HepG2 (cell line): ENCODE data around the gene SEZ6. TPM values are rescaled to one million over a fixed set of nuclear protein-coding genes. Genes with fewer than 3 reads are reported as not detected.

Experiments
- ATAC-seq: fragments of 200-7000 bp; cut with Tn5 transposase; 3 replicates; pipeline ENCODE4 v1.9.1; 2020; ENCODE audit warnings: mild to moderate bottlenecking, moderate library complexity
- BruUV-seq: library from RNA; stranded (reverse); fragments of 400-500 nt; replicated peaks from 2 replicates; lab custom pipeline; 2021; lab: Mats Ljungman, UMichigan
- CTCF ChIA-PET: fragments of 300-600 bp; formaldehyde crosslinking; extraction: SDS; loops from one replicate; lab custom pipeline; 2021; ENCODE audit warnings: low total read pairs, inconsistent platforms, low intra/inter-chr PET ratio; lab: Yijun Ruan, JAX
- POLR2A ChIA-PET: fragments of 350-600 bp; sonication (Branson Sonifier 250); formaldehyde crosslinking; loops from one replicate; lab custom pipeline; 2020; ENCODE audit warnings: antibody characterized with exemption, inconsistent platforms; lab: Yijun Ruan, JAX
- DNase-seq: peaks from one replicate; pipeline ENCODE4 v3.0.0-alpha.2; 2015; ENCODE audit warnings: low spot score
- FAIRE-seq: peaks from 3 replicates; lab custom pipeline; 2011; peaks lifted over from hg19 to GRCh38; lab: Jason Lieb, UNC
- H2AFZ ChIP-seq: one replicate; pipeline ENCODE4 v1.6.1; 2011; ENCODE audit warnings: low read length, inconsistent platforms
- H3K27ac ChIP-seq: fragments of 300-600 bp; 3 replicates; pipeline ENCODE4 v1.8.0; 2011; ENCODE audit warnings: mixed run types, mild to moderate bottlenecking, mixed read lengths, low read length, inconsistent platforms; ENCODE audit not compliant: insufficient read depth; ENCODE audit errors: extremely low read length
- H3K27me3 ChIP-seq, 2 experiments: fragments of 200-600 bp in 1 of 2; 2 replicates in 1 of 2; 3 replicates in 1 of 2; pipeline versions ENCODE4 v1.6.0 to v1.8.0; 2011; ENCODE audit warnings: low read length in 2 of 2, mild to moderate bottlenecking in 2 of 2, moderate library complexity in 2 of 2, inconsistent platforms in 1 of 2; ENCODE audit not compliant: insufficient read depth in 2 of 2, control insufficient read depth in 1 of 2
- H3K36me3 ChIP-seq, 2 experiments: fragments of 200-600 bp in 1 of 2; replicated peaks in 1 of 2; 2 replicates in 1 of 2; 3 replicates in 1 of 2; pipeline versions ENCODE4 v1.5.1 to v1.8.0; 2011; ENCODE audit warnings: low read length in 2 of 2, inconsistent platforms in 1 of 2; ENCODE audit not compliant: insufficient read depth in 2 of 2, control insufficient read depth in 1 of 2
- H3K4me1 ChIP-seq: 2 replicates; pipeline ENCODE4 v1.5.1; 2012; ENCODE audit warnings: low read length, inconsistent platforms; ENCODE audit not compliant: insufficient read depth
- H3K4me2 ChIP-seq: 2 replicates; pipeline ENCODE4 v1.6.0; 2011; ENCODE audit warnings: low read depth, low read length, inconsistent platforms
- H3K4me3 ChIP-seq, 3 experiments: fragments of 200-600 bp in 1 of 3; sonication (generic), shearing (Covaris generic) in 1 of 3; replicated peaks in 1 of 3; 2 replicates each; pipeline ENCODE4 v1.5.1; 2011 to 2016; ENCODE audit warnings: low read length in 3 of 3, inconsistent platforms in 2 of 3, low read depth in 2 of 3, mild to moderate bottlenecking in 2 of 3, control low read depth in 1 of 3, mixed read lengths in 1 of 3; ENCODE audit not compliant: insufficient read depth in 1 of 3
- H3K79me2 ChIP-seq: one replicate; pipeline ENCODE4 v1.6.1; 2011; ENCODE audit warnings: low read length, inconsistent platforms; ENCODE audit not compliant: insufficient read depth
- H3K9ac ChIP-seq: 2 replicates; pipeline ENCODE4 v1.6.0; 2011; ENCODE audit warnings: mild to moderate bottlenecking, low read depth, low read length, inconsistent platforms; ENCODE audit not compliant: insufficient read depth
- H3K9me3 ChIP-seq: 2 replicates; pipeline ENCODE4 v1.5.1; 2012; ENCODE audit warnings: mild to moderate bottlenecking, low read length
- H4K20me1 ChIP-seq: 2 replicates; pipeline ENCODE4 v1.6.0; 2011; ENCODE audit warnings: inconsistent platforms, mild to moderate bottlenecking, low read length, moderate library complexity; ENCODE audit not compliant: insufficient read depth
- ETS1 ChIP-seq: sonication (generic); formaldehyde crosslinking; IDR thresholded peaks from 2 replicates; pipeline ENCODE4 v1.4.0; 2020; ENCODE audit warnings: missing genetic modification reagents
- HOXD1 ChIP-seq: sonication (generic); formaldehyde crosslinking; IDR thresholded peaks from 2 replicates; pipeline ENCODE4 v1.5.0; 2020; ENCODE audit warnings: missing genetic modification reagents
- MBD4 ChIP-seq: IDR thresholded peaks from 2 replicates; pipeline ENCODE4 v1.6.1; 2012; ENCODE audit warnings: low read length, inconsistent platforms, borderline replicate concordance
- ZNF121 ChIP-seq: sonication (generic); formaldehyde crosslinking; IDR thresholded peaks from 2 replicates; pipeline ENCODE4 v1.5.0; 2020; ENCODE audit warnings: mild to moderate bottlenecking, missing genetic modification reagents
- ZNF770 ChIP-seq: sonication (generic); formaldehyde crosslinking; IDR thresholded peaks from 2 replicates; pipeline ENCODE4 v1.5.0; 2020; ENCODE audit warnings: mild to moderate bottlenecking, missing genetic modification reagents
- WGBS: methylation state at CpG from one replicate; pipeline ENCODE4 v1.1.6; 2017; ENCODE audit warnings: low lambda C conversion rate; 5-methylcytosine and 5-hydroxymethylcytosine counted together
- in situ Hi-C: cut with HindIII; loops from 2 replicates; pipeline ENCODE4 v1.10.0; 2017; ENCODE audit warnings: low pct_unique_long_range_greater_than_20kb; ENCODE audit not compliant: extremely low pct_ligation_motif_present
- intact Hi-C: fragments of 100-400 bp; cut with micrococcal nuclease; formaldehyde crosslinking; loops from one replicate; pipeline ENCODE4 v1.10.0; 2022; ENCODE audit not compliant: unreplicated experiment
- polyA plus RNA-seq, 8 experiments: library from polyadenylated mRNA; depleted of rRNA in 3 of 8; stranded (reverse) in 7 of 8; unstranded in 1 of 8; fragments of >200 nt; fragmentation: Illumina TruSeq in 4 of 8; extraction: Trizol in 4 of 8; gene quantifications; 2 replicates each; pipeline versions ENCODE4 v1.2.1 to v1.2.3, GENCODE V29; 2011 to 2016; ENCODE audit warnings: low read depth in 4 of 8, missing spikeins in 1 of 8, mixed read lengths in 1 of 8; ENCODE audit not compliant: insufficient read depth in 1 of 8
- total RNA-seq, 5 experiments: library from RNA; depleted of rRNA; stranded (reverse); fragments of >200 nt; fragmentation: Illumina TruSeq; extraction: Trizol; gene quantifications; 2 replicates each; pipeline ENCODE4 v1.2.3, GENCODE V29; 2016; ENCODE audit warnings: low read depth in 1 of 5

The SEZ6 gene
- total and polyA plus RNA-seq, 2 of the 13 experiments (the other 11 are each of a cell fraction or from before 2014, with no cell fraction given): not detected

- H2AFZ ChIP-seq: no peak overlapping the region
- BruUV-seq: no TSS peak
- no peak overlapping the region for H3K4me2 ChIP-seq
- intact Hi-C loops (no loop called here), in situ Hi-C loops (loop anchor here (5.0 kb wide), 1 partner anchor 33 kb away; no protein-coding TSS in a partner anchor)
- no peaks in the 10 kb centered on the region for H3K9me3 ChIP-seq
- POLR2A ChIA-PET: no interaction called here
- ATAC-seq: no peak
- H3K9ac ChIP-seq: no peak overlapping the region
- no peak for DNase-seq
- peaks cover 5 to 18% of the 10 kb centered on the region in 2 experiments; a peak in 4 of 5 replicates for H3K36me3 ChIP-seq
- CTCF ChIA-PET: no interaction called here
- H3K27ac ChIP-seq: peak overlapping the region; percentile 13
- peaks cover 44% of the 10 kb centered on the region for H3K4me1 ChIP-seq
- FAIRE-seq: no peak
- TF ChIP-seq HOXD1 (CRISPR knock-in tag) (no peak), ETS1 (no peak), MBD4 (no peak), ZNF770 (CRISPR knock-in tag) (0 out of 2 replicates have a peak, but pooled peaks have one; percentile 11), ZNF121 (CRISPR knock-in tag) (peak; percentile 81)
- peaks cover 9% of the 10 kb centered on the region; the same call in 1 of the 2 replicates for H4K20me1 ChIP-seq
- peaks cover 97% of the 10 kb centered on the region for H3K79me2 ChIP-seq
- H3K27me3 ChIP-seq: no peaks in the 10 kb centered on the region; a peak in 1 of 5 replicates
- 93% methylated on average over 8 of the region's 8 CpGs for WGBS
- no peak overlapping the region for H3K4me3 ChIP-seq
These were observed 60.7 kb downstream of the SEZ6 start for GRCh38 chr17:28944862-28945741.
